HEK293 (cell line): ENCODE results near the gene EIF4E1B.
A peak's percentile ranks its signal among the peaks of the same experiment; 100 is the strongest.

Source experiments
- CTCF ChIA-PET: fragments of 350-600 bp; formaldehyde crosslinking; extraction: SDS; loops from one replicate; lab custom pipeline; 2021; ENCODE audit warnings: antibody characterized with exemption; lab: Yijun Ruan, JAX
- POLR2A ChIA-PET: fragments of 300-600 bp; formaldehyde crosslinking; extraction: SDS; loops from one replicate; lab custom pipeline; 2020; ENCODE audit warnings: antibody characterized with exemption, inconsistent platforms; lab: Yijun Ruan, JAX
- H3K27ac ChIP-seq: fragments of 200-500 bp; sonication (Bioruptor generic); 2 replicates; pipeline ENCODE4 v1.5.1; 2014; ENCODE audit warnings: low read depth, low read length, control low read depth, inconsistent platforms; ENCODE audit errors: extremely low read depth
- H3K36me3 ChIP-seq, 2 experiments: fragments of 200-500 bp in 1 of 2; sonication (Bioruptor generic) in 1 of 2; 1 replicate in 1 of 2; 2 replicates in 1 of 2; pipeline ENCODE4 v1.5.1; 2014 to 2017; ENCODE audit warnings: inconsistent platforms in 2 of 2, low read length in 2 of 2; ENCODE audit not compliant: control insufficient read depth in 2 of 2, insufficient read depth in 1 of 2
- H3K4me1 ChIP-seq: fragments of 200-500 bp; sonication (Bioruptor generic); 2 replicates; pipeline ENCODE4 v1.5.1; 2014; ENCODE audit warnings: mild to moderate bottlenecking, low read length, inconsistent platforms; ENCODE audit not compliant: control insufficient read depth, insufficient read depth
- H3K4me3 ChIP-seq: 2 replicates; pipeline ENCODE4 v1.5.1; 2011; ENCODE audit warnings: low read depth, mild to moderate bottlenecking, control low read depth, low read length, moderate library complexity
- H3K9me3 ChIP-seq: fragments of 200-500 bp; sonication (Bioruptor generic); 2 replicates; pipeline ENCODE4 v1.5.1; 2014; ENCODE audit warnings: low read depth, low read length, inconsistent platforms; ENCODE audit not compliant: control insufficient read depth, insufficient read depth
- EGR2 ChIP-seq: fragments of 450-650 bp; formaldehyde crosslinking; IDR thresholded peaks from 2 replicates; pipeline ENCODE4 v1.5.1; 2016; ENCODE audit warnings: low read depth, missing biosample characterization, missing genetic modification characterization
- GLIS2 ChIP-seq: fragments of 450-650 bp; formaldehyde crosslinking; IDR thresholded peaks from 2 replicates; pipeline ENCODE4 v1.5.1; 2016; ENCODE audit warnings: missing biosample characterization, missing genetic modification characterization
- KLF1 ChIP-seq: fragments of 450-650 bp; formaldehyde crosslinking; IDR thresholded peaks from 2 replicates; pipeline ENCODE4 v1.5.1; 2016; ENCODE audit warnings: missing biosample characterization, missing genetic modification characterization
- KLF16 ChIP-seq: fragments of 450-650 bp; formaldehyde crosslinking; IDR thresholded peaks from 2 replicates; pipeline ENCODE4 v1.5.1; 2017; ENCODE audit warnings: missing biosample characterization, missing genetic modification characterization
- PRDM1 ChIP-seq: fragments of 450-650 bp; formaldehyde crosslinking; IDR thresholded peaks from 2 replicates; pipeline ENCODE4; 2016; ENCODE audit warnings: missing biosample characterization, missing genetic modification characterization
- PRDM10 ChIP-seq: fragments of 450-650 bp; formaldehyde crosslinking; IDR thresholded peaks from 2 replicates; pipeline ENCODE4 v1.5.1; 2016; ENCODE audit warnings: missing biosample characterization, missing genetic modification characterization
- PRDM6 ChIP-seq: fragments of 450-650 bp; formaldehyde crosslinking; IDR thresholded peaks from 2 replicates; pipeline ENCODE4 v1.5.1; 2017; ENCODE audit warnings: missing biosample characterization, missing genetic modification characterization
- SP2 ChIP-seq: fragments of 450-650 bp; formaldehyde crosslinking; IDR thresholded peaks from 2 replicates; pipeline ENCODE4 v1.5.1; 2016; ENCODE audit warnings: missing biosample characterization, missing genetic modification characterization
- SP3 ChIP-seq: fragments of 450-650 bp; formaldehyde crosslinking; IDR thresholded peaks from 2 replicates; pipeline ENCODE4 v1.5.1; 2016; ENCODE audit warnings: missing biosample characterization, missing genetic modification characterization
- ZNF223 ChIP-seq: fragments of 450-650 bp; formaldehyde crosslinking; IDR thresholded peaks from 2 replicates; pipeline ENCODE4 v1.5.1; 2016; ENCODE audit warnings: missing biosample characterization, missing genetic modification characterization
- ZNF280D ChIP-seq: fragments of 450-650 bp; formaldehyde crosslinking; IDR thresholded peaks from 2 replicates; pipeline ENCODE4 v1.5.1; 2016; ENCODE audit warnings: missing biosample characterization, missing genetic modification characterization
- ZNF335 ChIP-seq: fragments of 450-650 bp; formaldehyde crosslinking; conservative IDR thresholded peaks from 2 replicates; pipeline ENCODE4 v1.5.1; 2016; ENCODE audit warnings: missing biosample characterization, missing genetic modification characterization
- ZNF341 ChIP-seq: fragments of 450-650 bp; formaldehyde crosslinking; IDR thresholded peaks from 2 replicates; pipeline ENCODE4; 2016; ENCODE audit warnings: low read depth, missing biosample characterization, missing genetic modification characterization
- ZNF350 ChIP-seq: fragments of 450-650 bp; formaldehyde crosslinking; IDR thresholded peaks from 2 replicates; pipeline ENCODE4 v1.5.0; 2017; ENCODE audit warnings: missing biosample characterization, mild to moderate bottlenecking, missing genetic modification characterization
- ZNF398 ChIP-seq: fragments of 450-650 bp; formaldehyde crosslinking; IDR thresholded peaks from 2 replicates; pipeline ENCODE4 v1.5.1; 2017; ENCODE audit warnings: missing biosample characterization, missing genetic modification characterization
- ZNF473 ChIP-seq: fragments of 450-650 bp; formaldehyde crosslinking; IDR thresholded peaks from 2 replicates; pipeline ENCODE4 v1.5.1; 2017; ENCODE audit warnings: missing biosample characterization, missing genetic modification characterization
- ZNF548 ChIP-seq: fragments of 450-650 bp; formaldehyde crosslinking; IDR thresholded peaks from 2 replicates; pipeline ENCODE4 v1.5.1; 2016; ENCODE audit warnings: missing biosample characterization, missing genetic modification characterization
- ZNF629 ChIP-seq: fragments of 450-650 bp; formaldehyde crosslinking; IDR thresholded peaks from 2 replicates; pipeline ENCODE4 v1.5.1; 2017; ENCODE audit warnings: missing biosample characterization, missing genetic modification characterization
- ZNF654 ChIP-seq: fragments of 450-650 bp; formaldehyde crosslinking; IDR thresholded peaks from 2 replicates; pipeline ENCODE4 v1.5.1; 2016; ENCODE audit warnings: low read depth, missing biosample characterization, missing genetic modification characterization

Gene EIF4E1B

GRCh38 chr5:176619203-176619568, 11.3 kb upstream of the EIF4E1B start:
- CTCF ChIA-PET, result no interaction called here
- Histone ChIP-seq H3K27ac (no peak overlapping the region), H3K36me3 (no peaks in the 10 kb centered on the region), H3K4me3 (no peak overlapping the region), H3K9me3 (no peaks in the 10 kb centered on the region), H3K4me1 (no peaks in the 10 kb centered on the region)
- POLR2A ChIA-PET, result no interaction called here
- no peak for TF ChIP-seq ZNF548 (tag by site-specific recombination)
- TF ChIP-seq EGR2 (tag by site-specific recombination), result peak; percentile 30; the same call in 1 of the 2 replicates

GRCh38 chr5:176619569-176620332, 10.7 kb upstream of the EIF4E1B start:
- Histone ChIP-seq H3K9me3 (no peaks in the 10 kb centered on the region), H3K4me3 (no peak overlapping the region)
- ChIA-PET POLR2A (no interaction called here), CTCF (no interaction called here)
- TF ChIP-seq ZNF223 (tag by site-specific recombination), result 0 out of 2 replicates have a peak, but pooled peaks have one; percentile 40
- no peak for TF ChIP-seq ZNF398
- TF ChIP-seq, all 188 proteins: peak for 1
- H3K36me3 ChIP-seq, result no peaks in the 10 kb centered on the region
- no peak overlapping the region for H3K27ac ChIP-seq
- no peaks in the 10 kb centered on the region for H3K4me1 ChIP-seq

- CTCF ChIA-PET, result interaction anchor here (0.7 to 2.2 kb wide), 2 partner anchors 40 to 66 kb away, joined by 4 to 10 read pairs; no protein-coding TSS in a partner anchor
- Histone ChIP-seq H3K4me3 (no peak overlapping the region), H3K4me1 (no peaks in the 10 kb centered on the region), H3K27ac (no peak overlapping the region), H3K36me3 (no peaks in the 10 kb centered on the region), H3K9me3 (no peaks in the 10 kb centered on the region)
- POLR2A ChIA-PET, result interaction anchor here (1.7 kb wide), 1 partner anchor 10 kb away, joined by 8 read pairs; the partner anchor contains the start of genes EIF4E1B and SNCB
- TF ChIP-seq GLIS2 (peak; percentile 27; the same call in 1 of the 2 replicates), PRDM10 (tag by site-specific recombination) (peak; percentile 97), ZNF335 (tag by site-specific recombination) (peak; percentile 42), KLF16 (no peak), SP3 (tag by site-specific recombination) (peak; percentile 35), ZNF473 (tag by site-specific recombination) (no peak), PRDM6 (tag by site-specific recombination) (no peak), SP2 (tag by site-specific recombination) (peak; percentile 26; the same call in 1 of the 2 replicates), PRDM1 (tag by site-specific recombination) (no peak), ZNF654 (tag by site-specific recombination) (no peak), ZNF280D (tag by site-specific recombination) (no peak), ZNF629 (no peak), ZNF341 (tag by site-specific recombination) (peak; percentile 44), KLF1 (tag by site-specific recombination) (0 out of 2 replicates have a peak, but pooled peaks have one; percentile 16), ZNF350 (tag by site-specific recombination) (no peak)
Measured at GRCh38 chr5:176620333-176620981, 10.0 kb upstream of the EIF4E1B start.
